ENCODE measurements around the gene TMEM247. TPM values are rescaled to one million over a fixed set of nuclear protein-coding genes. Genes with fewer than 3 reads are reported as not detected.

Gene TMEM247
- total and polyA plus RNA-seq, 2 donors (not counting 3 experiments of a cell fraction or from before 2014, with no cell fraction given), result not detected

DNA sequence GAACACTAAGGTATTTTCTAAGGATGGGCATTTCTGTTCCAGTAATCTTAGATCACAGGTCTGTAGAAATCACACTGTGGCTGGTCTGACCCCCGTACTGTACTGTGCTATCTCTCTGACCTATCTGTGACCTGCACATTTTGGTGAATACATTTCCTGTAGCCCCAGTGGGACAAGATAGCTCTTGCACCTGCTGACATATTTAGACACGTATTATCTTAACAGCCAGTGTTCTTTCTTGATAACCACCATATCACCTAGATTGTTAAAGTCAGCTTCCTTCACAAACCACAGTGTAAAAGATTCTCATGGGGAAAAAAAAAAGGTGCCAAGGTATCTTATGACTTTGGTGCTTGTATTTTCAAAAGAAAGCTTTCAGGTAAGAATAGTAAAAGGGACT lies 39.8 kb upstream of the TMEM247 start:
- dilution Hi-C loops (cut with MboI; ENCODE audit: extremely low pct_ligation_motif_present, low sequenced_read_pairs), result no loop called here
- FAIRE-seq, result no peak
- H3K27me3 ChIP-seq (ENCODE audit: control insufficient read depth in 2 of 2, insufficient read depth in 2 of 2, low read length in 2 of 2), result peaks cover 30 to 40% of the 10 kb centered on the region in 2 experiments
- no peak overlapping the region for H3K4me3 ChIP-seq (replicated peaks in 1 of 3; ENCODE audit: insufficient read depth in 1 of 3, low read depth in 1 of 3, low read length in 3 of 3)
- no peaks in the 10 kb centered on the region for H4K20me1 ChIP-seq (replicated peaks; ENCODE audit: control insufficient read depth, extremely low read depth, insufficient read depth, low read length)
- H3K9me3 ChIP-seq (replicated peaks; ENCODE audit: control insufficient read depth, insufficient read depth, low read length), result no peaks in the 10 kb centered on the region
- no peak overlapping the region for H3K27ac ChIP-seq (ENCODE audit: insufficient read depth, low read depth, low read length)
- no peaks in the 10 kb centered on the region for H3K79me2 ChIP-seq (ENCODE audit: control insufficient read depth, insufficient read depth, low read length)
- CTCF ChIA-PET, result interaction anchor here (1.4 kb wide), 1 partner anchor 12 kb away, joined by 3 read pairs; no protein-coding TSS in a partner anchor
- no TSS peak for BruUV-seq (replicated peaks)
- no peak overlapping the region for H3K4me2 ChIP-seq (ENCODE audit: insufficient read depth, low read length)
- POLR2A ChIA-PET, result no interaction called here
- no peak overlapping the region for H3K9ac ChIP-seq (replicated peaks; ENCODE audit: extremely low read depth, insufficient read depth, low read length)
- TF ChIP-seq, protein P1, sequence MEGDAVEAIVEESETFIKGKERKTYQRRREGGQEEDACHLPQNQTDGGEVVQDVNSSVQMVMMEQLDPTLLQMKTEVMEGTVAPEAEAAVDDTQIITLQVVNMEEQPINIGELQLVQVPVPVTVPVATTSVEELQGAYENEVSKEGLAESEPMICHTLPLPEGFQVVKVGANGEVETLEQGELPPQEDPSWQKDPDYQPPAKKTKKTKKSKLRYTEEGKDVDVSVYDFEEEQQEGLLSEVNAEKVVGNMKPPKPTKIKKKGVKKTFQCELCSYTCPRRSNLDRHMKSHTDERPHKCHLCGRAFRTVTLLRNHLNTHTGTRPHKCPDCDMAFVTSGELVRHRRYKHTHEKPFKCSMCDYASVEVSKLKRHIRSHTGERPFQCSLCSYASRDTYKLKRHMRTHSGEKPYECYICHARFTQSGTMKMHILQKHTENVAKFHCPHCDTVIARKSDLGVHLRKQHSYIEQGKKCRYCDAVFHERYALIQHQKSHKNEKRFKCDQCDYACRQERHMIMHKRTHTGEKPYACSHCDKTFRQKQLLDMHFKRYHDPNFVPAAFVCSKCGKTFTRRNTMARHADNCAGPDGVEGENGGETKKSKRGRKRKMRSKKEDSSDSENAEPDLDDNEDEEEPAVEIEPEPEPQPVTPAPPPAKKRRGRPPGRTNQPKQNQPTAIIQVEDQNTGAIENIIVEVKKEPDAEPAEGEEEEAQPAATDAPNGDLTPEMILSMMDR (IDR thresholded peaks at IDR 0.05; ENCODE audit: extremely low read depth in 1 of 2, insufficient read depth in 1 of 2, low read depth in 1 of 2, low read length in 2 of 2), result no peak
- TF ChIP-seq GATA2 (IDR thresholded peaks at IDR 0.05; ENCODE audit: insufficient read depth, insufficient read length, low read depth, low read length) (no peak), POLR2A (IDR thresholded peaks at IDR 0.05; ENCODE audit: low read depth, low read length) (no peak), MYC (IDR thresholded peaks at IDR 0.05; ENCODE audit: low read depth, low read length) (no peak), JUN (IDR thresholded peaks at IDR 0.05; ENCODE audit: borderline replicate concordance, insufficient read depth, insufficient read length, low read depth) (no peak), POLR2AphosphoS5 (IDR thresholded peaks at IDR 0.05; ENCODE audit: insufficient read depth, low read depth, low read length) (no peak), EZH2 (IDR thresholded peaks at IDR 0.05; ENCODE audit: borderline replicate concordance, low read depth, low read length, severe bottlenecking) (no peak), FOS (IDR thresholded peaks at IDR 0.05; ENCODE audit: borderline replicate concordance, insufficient read depth, low read length) (no peak)
- TF ChIP-seq, protein P2, sequence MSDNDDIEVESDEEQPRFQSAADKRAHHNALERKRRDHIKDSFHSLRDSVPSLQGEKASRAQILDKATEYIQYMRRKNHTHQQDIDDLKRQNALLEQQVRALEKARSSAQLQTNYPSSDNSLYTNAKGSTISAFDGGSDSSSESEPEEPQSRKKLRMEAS (IDR thresholded peaks at IDR 0.05; ENCODE audit: insufficient read depth, insufficient read length), result no peak
- no peak for DNase-seq (ENCODE audit: low read depth, low spot score)
- H3K4me1 ChIP-seq (ENCODE audit: control insufficient read depth, extremely low read depth, insufficient read depth, low read length), result no peaks in the 10 kb centered on the region
- no peaks in the 10 kb centered on the region for H3K9me1 ChIP-seq (replicated peaks; ENCODE audit: control insufficient read depth, extremely low read depth, insufficient read depth, low read length)
- H2AFZ ChIP-seq (ENCODE audit: low read depth, low read length), result no peak overlapping the region
- no peaks in the 10 kb centered on the region for H3K36me3 ChIP-seq (ENCODE audit: control insufficient read depth in 2 of 2, extremely low read depth in 1 of 2, insufficient read depth in 2 of 2, low read length in 2 of 2)
- intact Hi-C loops (cut with micrococcal nuclease), result no loop called here
